ENCODE data around the gene RPRM.

The RPRM gene

DNA sequence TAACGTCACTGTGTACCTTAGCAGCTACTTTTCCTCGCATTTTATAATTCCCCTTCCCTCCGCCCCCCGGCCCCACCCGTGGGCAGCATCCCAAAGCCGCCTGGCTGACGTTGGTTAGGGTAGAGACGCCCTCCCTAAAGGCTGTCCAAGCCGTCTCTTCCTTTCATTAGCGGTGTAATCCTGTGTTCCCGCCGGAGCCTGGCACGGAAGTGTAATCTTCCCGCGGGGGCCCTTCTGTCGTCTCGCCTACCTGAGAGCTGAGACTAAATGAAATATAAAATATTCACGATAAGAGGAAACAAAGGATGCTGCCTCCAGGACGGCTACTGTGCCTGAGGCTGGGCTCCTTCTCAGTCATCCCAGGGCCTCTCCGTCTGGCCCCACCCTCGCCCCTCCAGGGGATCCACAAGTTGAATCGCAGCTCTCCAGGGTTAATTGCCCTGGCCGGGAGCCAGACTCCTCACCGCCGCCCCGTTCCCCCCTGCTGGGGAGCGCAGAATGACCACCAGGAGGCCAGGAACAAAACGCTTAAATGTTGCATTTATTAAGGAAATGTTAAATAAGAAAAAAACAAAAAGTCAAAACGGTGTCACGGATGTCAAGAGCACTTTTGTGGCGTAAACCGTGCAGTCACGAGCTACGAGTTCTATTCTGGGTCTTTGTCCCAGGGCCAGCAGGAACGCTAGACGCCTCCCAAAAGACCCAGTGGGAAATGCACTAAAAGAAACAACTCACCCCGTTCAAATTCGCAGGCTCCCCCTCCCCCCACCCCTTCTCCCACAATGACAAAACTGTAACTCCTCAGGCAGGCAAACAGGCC is 1.5 kb downstream of the RPRM start:
- Histone ChIP-seq H3K4me3 (IDR thresholded peaks at IDR 0.05; ENCODE audit: insufficient read depth, low read depth, low read length) (no peak overlapping the region), H3K27me3 (ENCODE audit: insufficient read depth, low read depth) (no peaks in the 10 kb centered on the region), H3K36me3 (ENCODE audit: insufficient read depth) (no peaks in the 10 kb centered on the region), H4K20me1 (ENCODE audit: insufficient read depth) (no peaks in the 10 kb centered on the region), H3K4me2 (no peak overlapping the region), H3K4me1 (ENCODE audit: low read depth, poor library complexity, severe bottlenecking) (no peaks in the 10 kb centered on the region), H3K79me2 (ENCODE audit: insufficient read depth, low read depth) (no peaks in the 10 kb centered on the region), H2AFZ (ENCODE audit: low read depth) (no peak overlapping the region), H3K9ac (no peak overlapping the region), H3K27ac (no peak overlapping the region)
- TF ChIP-seq, protein P1, sequence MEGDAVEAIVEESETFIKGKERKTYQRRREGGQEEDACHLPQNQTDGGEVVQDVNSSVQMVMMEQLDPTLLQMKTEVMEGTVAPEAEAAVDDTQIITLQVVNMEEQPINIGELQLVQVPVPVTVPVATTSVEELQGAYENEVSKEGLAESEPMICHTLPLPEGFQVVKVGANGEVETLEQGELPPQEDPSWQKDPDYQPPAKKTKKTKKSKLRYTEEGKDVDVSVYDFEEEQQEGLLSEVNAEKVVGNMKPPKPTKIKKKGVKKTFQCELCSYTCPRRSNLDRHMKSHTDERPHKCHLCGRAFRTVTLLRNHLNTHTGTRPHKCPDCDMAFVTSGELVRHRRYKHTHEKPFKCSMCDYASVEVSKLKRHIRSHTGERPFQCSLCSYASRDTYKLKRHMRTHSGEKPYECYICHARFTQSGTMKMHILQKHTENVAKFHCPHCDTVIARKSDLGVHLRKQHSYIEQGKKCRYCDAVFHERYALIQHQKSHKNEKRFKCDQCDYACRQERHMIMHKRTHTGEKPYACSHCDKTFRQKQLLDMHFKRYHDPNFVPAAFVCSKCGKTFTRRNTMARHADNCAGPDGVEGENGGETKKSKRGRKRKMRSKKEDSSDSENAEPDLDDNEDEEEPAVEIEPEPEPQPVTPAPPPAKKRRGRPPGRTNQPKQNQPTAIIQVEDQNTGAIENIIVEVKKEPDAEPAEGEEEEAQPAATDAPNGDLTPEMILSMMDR (conservative IDR thresholded peaks at IDR 0.05; ENCODE audit: low read depth, low read length), result no peak

DNA sequence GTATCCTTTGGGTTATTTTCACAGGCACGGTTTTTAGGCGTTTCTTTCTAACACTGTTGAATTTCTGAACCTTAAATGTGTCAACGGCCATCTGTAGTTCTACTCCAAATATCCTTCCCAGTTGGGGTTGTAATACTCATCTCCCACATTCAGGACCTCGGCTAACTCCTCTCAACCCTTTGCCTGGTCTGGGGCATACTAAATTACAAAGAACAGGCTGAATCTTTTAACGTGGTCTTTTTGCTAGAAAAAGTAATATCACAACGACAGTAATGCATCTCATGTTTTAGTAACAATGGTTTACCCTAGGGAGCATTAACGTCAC is 2.1 kb downstream of the RPRM start:
- Histone ChIP-seq H3K36me3 (ENCODE audit: insufficient read depth) (no peaks in the 10 kb centered on the region), H3K9ac (no peak overlapping the region), H3K4me1 (ENCODE audit: low read depth, poor library complexity, severe bottlenecking) (no peaks in the 10 kb centered on the region), H3K27me3 (ENCODE audit: insufficient read depth, low read depth) (no peaks in the 10 kb centered on the region), H2AFZ (ENCODE audit: low read depth) (no peak overlapping the region), H3K4me3 (IDR thresholded peaks at IDR 0.05; ENCODE audit: insufficient read depth, low read depth, low read length) (no peak overlapping the region), H3K27ac (no peak overlapping the region), H3K4me2 (no peak overlapping the region), H3K79me2 (ENCODE audit: insufficient read depth, low read depth) (no peaks in the 10 kb centered on the region), H4K20me1 (ENCODE audit: insufficient read depth) (no peaks in the 10 kb centered on the region)
- TF ChIP-seq, protein P1 (conservative IDR thresholded peaks at IDR 0.05; ENCODE audit: low read depth, low read length), result no peak

DNA sequence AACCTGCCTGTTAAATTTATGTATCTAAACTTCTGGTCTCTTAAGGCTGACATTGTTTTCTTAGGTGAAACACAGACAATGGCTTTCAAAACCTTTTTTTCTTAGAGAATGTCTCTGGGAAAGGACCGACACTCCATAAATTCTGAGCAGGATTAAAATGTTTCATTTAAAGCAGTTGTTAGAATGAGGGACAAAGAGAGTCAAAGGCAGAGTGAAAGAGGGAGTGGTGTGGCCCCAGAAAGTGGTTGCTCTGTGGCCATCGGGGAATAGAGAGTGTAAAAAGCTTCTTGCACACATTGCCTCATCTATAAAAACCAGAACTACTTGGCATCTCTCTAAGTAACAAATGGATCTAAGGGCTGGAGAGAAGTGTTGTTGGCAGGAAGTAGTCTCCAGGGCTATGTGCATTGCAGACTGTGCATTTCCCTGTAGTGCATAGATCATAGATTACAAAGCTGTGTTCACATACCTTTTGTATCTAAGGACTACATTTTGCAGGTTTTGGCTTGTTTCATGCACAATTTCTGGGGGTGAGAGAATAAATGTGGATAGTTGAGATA is 3.6 kb downstream of the RPRM start:
- Histone ChIP-seq H4K20me1 (ENCODE audit: insufficient read depth) (no peaks in the 10 kb centered on the region), H3K27ac (no peak overlapping the region), H3K4me1 (ENCODE audit: low read depth, poor library complexity, severe bottlenecking) (no peaks in the 10 kb centered on the region), H3K36me3 (ENCODE audit: insufficient read depth) (no peaks in the 10 kb centered on the region), H3K9ac (no peak overlapping the region), H3K79me2 (ENCODE audit: insufficient read depth, low read depth) (no peaks in the 10 kb centered on the region), H3K27me3 (ENCODE audit: insufficient read depth, low read depth) (no peaks in the 10 kb centered on the region), H2AFZ (ENCODE audit: low read depth) (no peak overlapping the region), H3K4me2 (no peak overlapping the region), H3K4me3 (IDR thresholded peaks at IDR 0.05; ENCODE audit: insufficient read depth, low read depth, low read length) (no peak overlapping the region)
- TF ChIP-seq, protein P1 (conservative IDR thresholded peaks at IDR 0.05; ENCODE audit: low read depth, low read length), result no peak

DNA sequence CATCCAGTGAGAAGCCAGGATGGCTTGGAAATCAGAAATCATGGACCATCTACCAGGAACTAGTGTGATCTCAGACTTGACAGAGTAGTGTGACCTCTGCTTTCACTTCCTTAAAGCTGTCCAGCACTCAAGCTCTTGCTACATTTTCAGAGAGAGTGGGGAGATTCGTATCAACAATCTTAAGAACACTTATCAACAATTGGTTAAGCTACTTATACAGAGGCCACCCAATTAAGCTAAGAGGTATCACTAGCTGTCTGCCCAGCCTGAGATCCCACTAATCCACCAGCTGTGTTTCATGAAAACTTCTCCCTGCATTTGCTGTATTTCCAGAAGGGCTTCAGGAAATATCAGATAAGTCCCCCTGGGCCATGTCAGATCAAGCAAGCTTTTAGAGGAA is 4.2 kb downstream of the RPRM start:
- no peaks in the 10 kb centered on the region for H3K27me3 ChIP-seq (ENCODE audit: insufficient read depth, low read depth)
- H2AFZ ChIP-seq (ENCODE audit: low read depth), result no peak overlapping the region
- no peaks in the 10 kb centered on the region for H3K4me1 ChIP-seq (ENCODE audit: low read depth, poor library complexity, severe bottlenecking)
- H3K27ac ChIP-seq, result no peak overlapping the region
- H3K9ac ChIP-seq, result no peak overlapping the region
- H3K4me3 ChIP-seq (IDR thresholded peaks at IDR 0.05; ENCODE audit: insufficient read depth, low read depth, low read length), result no peak overlapping the region
- TF ChIP-seq, protein P1 (conservative IDR thresholded peaks at IDR 0.05; ENCODE audit: low read depth, low read length), result no peak
- H4K20me1 ChIP-seq (ENCODE audit: insufficient read depth), result no peaks in the 10 kb centered on the region
- no peaks in the 10 kb centered on the region for H3K79me2 ChIP-seq (ENCODE audit: insufficient read depth, low read depth)
- H3K36me3 ChIP-seq (ENCODE audit: insufficient read depth), result no peaks in the 10 kb centered on the region
- no peak overlapping the region for H3K4me2 ChIP-seq
